HL-60 (cell line): ENCODE data around the gene GFOD2.
A peak's percentile ranks its signal among the peaks of the same experiment; 100 is the strongest.

Source experiments
- DNase-seq, 2 experiments: peaks; one replicate each; pipeline ENCODE4 v3.0.0-alpha.2; 2010 to 2020; ENCODE audit warnings: low read depth in 1 of 2, low spot score in 1 of 2
- H3K27ac ChIP-seq: fragments of 250-450 bp; sonication (Bioruptor Pico); replicated peaks from 2 replicates; pipeline ENCODE4 v1.5.1; 2020; ENCODE audit warnings: mild to moderate bottlenecking, moderate library complexity
- H3K27me3 ChIP-seq: fragments of 250-450 bp; sonication (Bioruptor Pico); 2 replicates; pipeline ENCODE4 v1.5.1; 2021; ENCODE audit warnings: mild to moderate bottlenecking, moderate library complexity; ENCODE audit not compliant: insufficient read depth, poor library complexity, severe bottlenecking
- H3K4me3 ChIP-seq: replicated peaks from 2 replicates; pipeline ENCODE4 v1.5.1; 2011; ENCODE audit warnings: mild to moderate bottlenecking, control low read depth, low read length; ENCODE audit not compliant: insufficient read depth
- CTCF ChIP-seq: IDR thresholded peaks from one replicate; pipeline ENCODE4 v1.5.1; 2011; ENCODE audit warnings: low read length, control low read depth, inconsistent platforms; ENCODE audit not compliant: insufficient read depth
- GABPA ChIP-seq: IDR thresholded peaks from 2 replicates; pipeline ENCODE4 v1.6.1; 2012; ENCODE audit warnings: low read depth
- POLR2AphosphoS5 ChIP-seq: IDR thresholded peaks from 2 replicates; pipeline ENCODE4 v1.6.1; 2012; ENCODE audit warnings: low read depth
- REST ChIP-seq: IDR thresholded peaks from 2 replicates; pipeline ENCODE4 v1.6.1; 2012; ENCODE audit warnings: low read depth; ENCODE audit not compliant: insufficient replicate concordance
- SPI1 ChIP-seq: IDR thresholded peaks from 2 replicates; pipeline ENCODE4 v1.6.1; 2012; ENCODE audit warnings: low read depth, mild to moderate bottlenecking, borderline replicate concordance

Gene GFOD2

GRCh38 chr16:67645397-67646121, 73.6 kb downstream of the GFOD2 start:
- TF ChIP-seq POLR2AphosphoS5 (no peak), SPI1 (no peak), REST (no peak), GABPA (no peak), CTCF (no peak)
- H3K4me3 ChIP-seq, result peak overlapping the region; percentile 32; the same call in 1 of the 2 replicates
- no peak overlapping the region for H3K27ac ChIP-seq
- H3K27me3 ChIP-seq, result no peaks in the 10 kb centered on the region
- no peak for DNase-seq

GRCh38 chr16:67644038-67644437, 75.1 kb downstream of the GFOD2 start:
- no peak for DNase-seq
- no peaks in the 10 kb centered on the region for H3K27me3 ChIP-seq
- no peak overlapping the region for H3K4me3 ChIP-seq
- no peak overlapping the region for H3K27ac ChIP-seq
- no peak for TF ChIP-seq POLR2AphosphoS5
- TF ChIP-seq SPI1, result no peak
- no peak for TF ChIP-seq CTCF
- TF ChIP-seq REST, result no peak
- TF ChIP-seq GABPA, result no peak

- Histone ChIP-seq H3K27ac (no peak overlapping the region), H3K27me3 (no peaks in the 10 kb centered on the region), H3K4me3 (no peak overlapping the region)
- DNase-seq, result no peak
- no peak for TF ChIP-seq SPI1
- no peak for TF ChIP-seq CTCF
- no peak for TF ChIP-seq POLR2AphosphoS5
- no peak for TF ChIP-seq REST
- TF ChIP-seq GABPA, result no peak
Measured at GRCh38 chr16:67641779-67642708, 77.1 kb downstream of the GFOD2 start.
